Ascending aorta (tissue), 2 donors: ENCODE results near the gene RESP18. TPM values are rescaled to one million over a fixed set of nuclear protein-coding genes. Genes with fewer than 3 reads are reported as not detected.

Experiments used
- DNase-seq, 2 donors: peaks; one replicate each; pipeline ENCODE4 v3.0.0-alpha.2; 2019; ENCODE audit warnings: low spot score in 2 of 2
- H3K27ac ChIP-seq, 2 donors: fragments of 200-600 bp; sonication (generic); one replicate each; pipeline ENCODE4 v1.5.1; 2016 to 2017; ENCODE audit warnings: mild to moderate bottlenecking in 1 of 2
- H3K27me3 ChIP-seq: fragments of 200-600 bp; sonication (generic); one replicate; pipeline ENCODE4 v1.5.1; 2017
- H3K36me3 ChIP-seq, 2 donors: fragments of 200-600 bp; sonication (generic); one replicate each; pipeline ENCODE4 v1.5.1; 2016
- H3K4me1 ChIP-seq, 2 donors: fragments of 200-600 bp; sonication (generic); one replicate each; pipeline ENCODE4 v1.5.1; 2016 to 2017; ENCODE audit warnings: mild to moderate bottlenecking in 1 of 2
- H3K4me3 ChIP-seq, 2 donors: fragments of 200-600 bp; sonication (generic); one replicate each; pipeline ENCODE4 v1.5.1; 2016 to 2017; ENCODE audit warnings: mild to moderate bottlenecking in 1 of 2
- H3K9me3 ChIP-seq, 2 donors: fragments of 200-600 bp; sonication (generic); one replicate each; pipeline ENCODE4 v1.5.1; 2016
- CTCF ChIP-seq, 3 experiments: fragments of 200-600 bp in 2 of 3; fragments of 450-650 bp in 1 of 3; sonication (generic) in 2 of 3; IDR thresholded peaks; one replicate each; pipeline ENCODE4 v1.5.1; 2016 to 2019; ENCODE audit warnings: antibody characterized with exemption in 3 of 3, mild to moderate bottlenecking in 1 of 3, moderate library complexity in 1 of 3
- intact Hi-C: fragments of 100-400 bp; cut with DNase I; formaldehyde crosslinking; loops from one replicate; pipeline ENCODE4 v1.15.1; 2023
- total RNA-seq: library from RNA; depleted of rRNA; stranded (reverse); fragments of >200 nt; gene quantifications from one replicate; pipeline ENCODE4 v1.1.0, GENCODE V29; 2016

The RESP18 gene
- total RNA-seq, 1 donor from 2014 or later: not detected

GRCh38 chr2:219278655-219279150 lies 53.8 kb downstream of the RESP18 start:
- Histone ChIP-seq H3K4me1 (peaks cover 13 to 40% of the 10 kb centered on the region in 2 donors), H3K4me3 (peak overlapping the region; percentile 87 to 95), H3K27me3 (no peaks in the 10 kb centered on the region), H3K36me3 (peaks cover 24 to 32% of the 10 kb centered on the region in 2 donors), H3K27ac (peak overlapping the region; percentile 99), H3K9me3 (no peaks in the 10 kb centered on the region)
- intact Hi-C loops: loop anchor here (1.0 to 10.0 kb wide), 10 partner anchors 11 to 266 kb away; partner anchors contain the start of genes ABCB6, CHPF, DNPEP and GLB1L
- TF ChIP-seq CTCF (IDR thresholded peaks at IDR 0.05): peak in 1 of 3 experiments; percentile 7
- no peak for DNase-seq

- intact Hi-C loops: loop anchor here (2.0 to 10.0 kb wide), 5 partner anchors 59 to 267 kb away; partner anchors contain the start of genes ABCB6, CHPF, DNPEP and TMEM198
Measured at GRCh38 chr2:219277703-219278654, 54.6 kb downstream of the RESP18 start.

More at GRCh38 chr2:219277703-219278654, 54.6 kb downstream of the RESP18 start:
- TF ChIP-seq CTCF (IDR thresholded peaks at IDR 0.05): peak; percentile 97 to 99 (median 99)
- Histone ChIP-seq H3K27me3 (no peaks in the 10 kb centered on the region), H3K36me3 (peaks cover 17 to 25% of the 10 kb centered on the region in 2 donors), H3K27ac (peak overlapping the region; percentile 99), H3K4me3 (peak overlapping the region in 1 of 2 donors; percentile 95), H3K9me3 (no peaks in the 10 kb centered on the region), H3K4me1 (peaks cover 15 to 41% of the 10 kb centered on the region in 2 donors)
- DNase-seq: peak in 1 of 2 donors; percentile 90

Other genes with a start within 250 kb of the RESP18 start
- gene NHEJ1, start 171.9 kb downstream of the RESP18 start, total RNA-seq: 21.6 TPM
- 14.2 TPM for gene SLC23A3, start 162.7 kb downstream of the RESP18 start, total RNA-seq
- gene CNPPD1, start 155.8 kb downstream of the RESP18 start, total RNA-seq: 49.4 TPM
- gene RETREG2, start 154.5 kb downstream of the RESP18 start, total RNA-seq: 83.5 TPM
- gene ZFAND2B, start 126.0 kb downstream of the RESP18 start, total RNA-seq: 225 TPM
- gene ABCB6, start 113.8 kb downstream of the RESP18 start, total RNA-seq: 17.9 TPM
- 135 TPM for gene ATG9A, start 103.1 kb downstream of the RESP18 start, total RNA-seq
- 53.1 TPM for gene ANKZF1, start 102.9 kb downstream of the RESP18 start, total RNA-seq
- 1.8 TPM for gene GLB1L, start 87.3 kb downstream of the RESP18 start, total RNA-seq
- 15.2 TPM for gene STK16, start 87.3 kb downstream of the RESP18 start, total RNA-seq
- not detected for gene TUBA4B, start 79.5 kb downstream of the RESP18 start, total RNA-seq
- gene TUBA4A, start 78.8 kb downstream of the RESP18 start, total RNA-seq: 71.1 TPM
- gene DNAJB2, start 53.4 kb downstream of the RESP18 start, total RNA-seq: 51.0 TPM
- not detected for gene PTPRN, start 23.3 kb downstream of the RESP18 start, total RNA-seq
- 113 TPM for gene DNPEP, start 55.2 kb upstream of the RESP18 start, total RNA-seq
- 182 TPM for gene DES, start 85.6 kb upstream of the RESP18 start, total RNA-seq
- 390 TPM for gene SPEG, start 102.1 kb upstream of the RESP18 start, total RNA-seq
- 11.4 TPM for gene GMPPA, start 166.1 kb upstream of the RESP18 start, total RNA-seq
- gene ASIC4, start 181.7 kb upstream of the RESP18 start, total RNA-seq: not detected
- gene CHPF, start 211.1 kb upstream of the RESP18 start, total RNA-seq: 249 TPM
- 6.0 TPM for gene TMEM198, start 211.3 kb upstream of the RESP18 start, total RNA-seq
- 151 TPM for gene OBSL1, start 238.8 kb upstream of the RESP18 start, total RNA-seq
- not detected for gene INHA, start 239.6 kb upstream of the RESP18 start, total RNA-seq